Right lobe of liver (tissue), 6 donors: ENCODE data around the gene ERBB4. TPM values are rescaled to one million over a fixed set of nuclear protein-coding genes. Genes with fewer than 3 reads are reported as not detected.

Source experiments
- ATAC-seq, 4 donors: fragments of 200-7000 bp; cut with Tn5 transposase; one replicate each; pipeline ENCODE4 v1.9.1; 2020; ENCODE audit warnings: mild to moderate bottlenecking in 4 of 4, moderate library complexity in 4 of 4
- DNase-seq, 3 donors: peaks; one replicate each; pipeline ENCODE4 v3.0.0-alpha.2; 2020
- H3K27ac ChIP-seq, 3 donors: fragments of 200-600 bp; one replicate each; pipeline ENCODE4 v1.8.0; 2022
- H3K27me3 ChIP-seq, 2 donors: fragments of 200-600 bp; one replicate each; pipeline ENCODE4 v1.8.0; 2022
- H3K36me3 ChIP-seq, 4 donors: fragments of 200-600 bp; sonication (generic) in 1 of 4; one replicate each; pipeline versions ENCODE4 v1.5.1 to v1.8.0; 2017 to 2022; ENCODE audit warnings: control low read depth in 1 of 4
- H3K4me1 ChIP-seq, 4 donors: fragments of 200-600 bp; sonication (generic) in 1 of 4; one replicate each; pipeline versions ENCODE4 v1.5.1 to v1.8.0; 2017 to 2022; ENCODE audit warnings: control low read depth in 1 of 4
- H3K4me3 ChIP-seq, 3 donors: fragments of 200-600 bp; one replicate each; pipeline ENCODE4 v1.8.0; 2022
- H3K9me3 ChIP-seq, 4 donors: fragments of 200-600 bp; sonication (generic) in 1 of 4; one replicate each; pipeline versions ENCODE4 v1.5.1 to v1.8.0; 2017 to 2022; ENCODE audit warnings: control low read depth in 1 of 4
- CTCF ChIP-seq, 4 donors: fragments of 200-600 bp in 3 of 4; fragments of 450-650 bp in 1 of 4; IDR thresholded peaks; one replicate each; pipeline versions ENCODE4 v1.5.1 to v1.8.0; 2016 to 2022; ENCODE audit warnings: antibody characterized with exemption in 4 of 4, mild to moderate bottlenecking in 2 of 4
- POLR2A ChIP-seq: fragments of 450-650 bp; IDR thresholded peaks from one replicate; pipeline ENCODE4 v1.6.1; 2017; ENCODE audit warnings: antibody characterized with exemption, mild to moderate bottlenecking
- WGBS: methylation state at CpG from one replicate; pipeline ENCODE4 v1.1.6; 2018; ENCODE audit warnings: low coverage, low lambda C conversion rate; ENCODE audit not compliant: insufficient coverage; ENCODE audit errors: missing lambda C conversion rate; 5-methylcytosine and 5-hydroxymethylcytosine counted together
- intact Hi-C, 2 donors: fragments of 100-400 bp; cut with DNase I; formaldehyde crosslinking; loops; one replicate each; pipeline versions ENCODE4 v1.11.2 to v1.14.1; 2022
- total RNA-seq, 6 experiments: library from RNA; depleted of rRNA in 2 of 6; stranded (reverse); fragments of >200 nt in 2 of 6; fragmentation: NEBNext Ultra II Directional in 3 of 6; extraction: Animal tissue kit (Norgen Biotek cat#: 25700) in 3 of 6; gene quantifications; one replicate each; pipeline versions ENCODE4 v1.1.0 to v1.2.4, GENCODE V29; 2016 to 2023
- donor health status: DM: no; HTN: yes; CAD: no.
- donor health status: DM: no; HTN: no; CAD: no.
- donor health status: DM: no; HTN: no; CAD: no.
- donor health status: DM: no; HTN: yes; CAD: no.
- donor health status: DM: no; HTN: yes; CAD: no.

ERBB4 gene
- total RNA-seq, 6 experiments from 2014 or later: 0.02 to 0.59 (median 0.08) TPM; not detected in 2

- TF ChIP-seq CTCF (IDR thresholded peaks at IDR 0.05) (no peak), POLR2A (no peak)
- no peaks in the 10 kb centered on the region for H3K36me3 ChIP-seq
- no peaks in the 10 kb centered on the region for H3K27me3 ChIP-seq
- no peak overlapping the region for H3K4me3 ChIP-seq
- 37% methylated on average over 2 of the region's 2 CpGs for WGBS
- no peak for DNase-seq
- H3K27ac ChIP-seq: no peak overlapping the region
- no peak for ATAC-seq
- intact Hi-C loops: no loop called here
- H3K4me1 ChIP-seq: no peaks in the 10 kb centered on the region
- no peaks in the 10 kb centered on the region for H3K9me3 ChIP-seq
These were observed 420.7 kb downstream of the ERBB4 start for GRCh38 chr2:212117926-212118325.

GRCh38 chr2:212114489-212114888 lies 424.1 kb downstream of the ERBB4 start:
- no peak overlapping the region for H3K27ac ChIP-seq

GRCh38 chr2:212112401-212112800 lies 426.2 kb downstream of the ERBB4 start:
- no peak for DNase-seq
- Histone ChIP-seq H3K36me3 (no peaks in the 10 kb centered on the region), H3K9me3 (no peaks in the 10 kb centered on the region), H3K4me3 (no peak overlapping the region), H3K27ac (no peak overlapping the region), H3K4me1 (no peaks in the 10 kb centered on the region), H3K27me3 (no peaks in the 10 kb centered on the region)
- ATAC-seq: no peak
- TF ChIP-seq CTCF (IDR thresholded peaks at IDR 0.05) (no peak), POLR2A (no peak)
- intact Hi-C loops: no loop called here
- whole genome bisulfite sequencing: 50% methylated on average over 3 of the region's 3 CpGs

More at GRCh38 chr2:212114489-212114888, 424.1 kb downstream of the ERBB4 start:
- TF ChIP-seq POLR2A (no peak), CTCF (IDR thresholded peaks at IDR 0.05) (no peak)
- WGBS: 57% methylated on average over 1 of the region's 1 CpG
- Histone ChIP-seq H3K9me3 (no peaks in the 10 kb centered on the region), H3K4me1 (no peaks in the 10 kb centered on the region), H3K36me3 (no peaks in the 10 kb centered on the region), H3K4me3 (no peak overlapping the region), H3K27me3 (no peaks in the 10 kb centered on the region)
- intact Hi-C loops: no loop called here
- ATAC-seq (no peak), DNase-seq (no peak)

GRCh38 chr2:212109792-212110680 lies 428.6 kb downstream of the ERBB4 start:
- DNase-seq (no peak), ATAC-seq (peak in 2 of 4 donors; percentile 13 to 54)
- no peaks in the 10 kb centered on the region for H3K9me3 ChIP-seq
- intact Hi-C loops: no loop called here
- H3K27ac ChIP-seq: no peak overlapping the region
- no peaks in the 10 kb centered on the region for H3K27me3 ChIP-seq
- H3K4me3 ChIP-seq: no peak overlapping the region
- H3K36me3 ChIP-seq: no peaks in the 10 kb centered on the region
- H3K4me1 ChIP-seq: no peaks in the 10 kb centered on the region
- TF ChIP-seq POLR2A (no peak), CTCF (IDR thresholded peaks at IDR 0.05) (no peak)
- 18% methylated on average over 7 of the region's 7 CpGs for WGBS
